ENCODE results near the gene EMX1.

- TF ChIP-seq POLR2A (IDR thresholded peaks at IDR 0.05) (no peak), CTCF (IDR thresholded peaks at IDR 0.05) (no peak)
Observed at GRCh38 chr2:72921853-72922252, 4.5 kb downstream of the EMX1 start.
